Peyer's patch (tissue), 4 donors: Measurements from ENCODE around the gene ERC2.

Source experiments
- POLR2A ChIP-seq, 2 donors: fragments of 450-650 bp; IDR thresholded peaks; one replicate each; pipeline ENCODE4 v1.5.1; 2017; ENCODE audit warnings: antibody characterized with exemption in 2 of 2, mild to moderate bottlenecking in 2 of 2, moderate library complexity in 2 of 2
- TF ChIP-seq, protein P1 (sequence below), 6 experiments: fragments of 450-650 bp in 4 of 6; fragments of 200-600 bp in 2 of 6; sonication (generic) in 1 of 6; IDR thresholded peaks; one replicate each; pipeline ENCODE4 v1.5.1; 2017 to 2019; ENCODE audit warnings: antibody characterized with exemption in 6 of 6, mild to moderate bottlenecking in 3 of 6, moderate library complexity in 1 of 6

DNA sequence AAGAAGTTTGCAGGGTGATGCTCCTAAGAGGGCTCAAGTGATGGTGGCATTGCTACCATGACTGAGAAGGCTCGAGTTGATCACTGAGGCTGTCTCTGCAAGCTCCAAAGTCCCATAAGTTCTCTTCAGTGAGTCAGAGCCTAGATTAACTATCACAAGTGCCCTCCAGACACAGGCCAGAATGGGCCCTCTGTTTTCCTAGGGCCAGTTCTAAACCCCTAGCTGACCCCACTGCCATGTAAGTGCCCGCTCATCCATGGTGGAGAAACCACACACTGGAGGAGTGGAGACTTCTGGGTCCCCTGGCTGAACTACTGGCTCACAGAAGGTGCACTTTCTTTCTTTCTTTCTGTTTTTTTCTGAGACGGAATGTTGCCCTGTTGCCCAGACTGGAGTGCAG is 893.6 kb downstream of the ERC2 start:
- no peak for TF ChIP-seq POLR2A (IDR thresholded peaks at IDR 0.05)
- TF ChIP-seq, protein P1, sequence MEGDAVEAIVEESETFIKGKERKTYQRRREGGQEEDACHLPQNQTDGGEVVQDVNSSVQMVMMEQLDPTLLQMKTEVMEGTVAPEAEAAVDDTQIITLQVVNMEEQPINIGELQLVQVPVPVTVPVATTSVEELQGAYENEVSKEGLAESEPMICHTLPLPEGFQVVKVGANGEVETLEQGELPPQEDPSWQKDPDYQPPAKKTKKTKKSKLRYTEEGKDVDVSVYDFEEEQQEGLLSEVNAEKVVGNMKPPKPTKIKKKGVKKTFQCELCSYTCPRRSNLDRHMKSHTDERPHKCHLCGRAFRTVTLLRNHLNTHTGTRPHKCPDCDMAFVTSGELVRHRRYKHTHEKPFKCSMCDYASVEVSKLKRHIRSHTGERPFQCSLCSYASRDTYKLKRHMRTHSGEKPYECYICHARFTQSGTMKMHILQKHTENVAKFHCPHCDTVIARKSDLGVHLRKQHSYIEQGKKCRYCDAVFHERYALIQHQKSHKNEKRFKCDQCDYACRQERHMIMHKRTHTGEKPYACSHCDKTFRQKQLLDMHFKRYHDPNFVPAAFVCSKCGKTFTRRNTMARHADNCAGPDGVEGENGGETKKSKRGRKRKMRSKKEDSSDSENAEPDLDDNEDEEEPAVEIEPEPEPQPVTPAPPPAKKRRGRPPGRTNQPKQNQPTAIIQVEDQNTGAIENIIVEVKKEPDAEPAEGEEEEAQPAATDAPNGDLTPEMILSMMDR (IDR thresholded peaks at IDR 0.05), result no peak
